BLaER1 treated with 17β-estradiol and CSF1 and Interleukin-3, amounts not matched to agents 10 nM and 100 nM (cell line): ENCODE measurements around the gene ECI1.

Source experiments
- H3K27ac ChIP-seq, 11 experiments: shearing (Covaris generic); formaldehyde crosslinking; 2 replicates each; pipeline ENCODE4 v1.8.1; 2022
- H3K27me3 ChIP-seq, 11 experiments: shearing (Covaris generic); formaldehyde crosslinking; 2 replicates each; pipeline ENCODE4 v1.8.1; 2022
- H3K36me3 ChIP-seq, 11 experiments: shearing (Covaris generic); formaldehyde crosslinking; 2 replicates each; pipeline ENCODE4 v1.8.1; 2022
- H3K4me1 ChIP-seq, 10 experiments: shearing (Covaris generic); formaldehyde crosslinking; 2 replicates each; pipeline ENCODE4 v1.8.1; 2022
- H3K4me2 ChIP-seq, 11 experiments: shearing (Covaris generic); formaldehyde crosslinking; 2 replicates each; pipeline ENCODE4 v1.8.1; 2022
- H3K4me3 ChIP-seq, 10 experiments: shearing (Covaris generic); formaldehyde crosslinking; 2 replicates each; pipeline ENCODE4 v1.8.1; 2022
- H3K9ac ChIP-seq, 11 experiments: shearing (Covaris generic); formaldehyde crosslinking; 2 replicates each; pipeline ENCODE4 v1.8.1; 2022
- H3K9me3 ChIP-seq, 11 experiments: shearing (Covaris generic); formaldehyde crosslinking; replicated peaks in 1 of 11; 2 replicates each; pipeline ENCODE4 v1.8.1; 2022
- H4K20me1 ChIP-seq, 11 experiments: shearing (Covaris generic); formaldehyde crosslinking; 2 replicates each; pipeline ENCODE4 v1.8.1; 2022
- Cebpa-rat ChIP-seq, 11 experiments: shearing (Covaris generic); IDR thresholded peaks; 2 replicates each; pipeline ENCODE4 v1.8.1; 2022

Gene ECI1

DNA sequence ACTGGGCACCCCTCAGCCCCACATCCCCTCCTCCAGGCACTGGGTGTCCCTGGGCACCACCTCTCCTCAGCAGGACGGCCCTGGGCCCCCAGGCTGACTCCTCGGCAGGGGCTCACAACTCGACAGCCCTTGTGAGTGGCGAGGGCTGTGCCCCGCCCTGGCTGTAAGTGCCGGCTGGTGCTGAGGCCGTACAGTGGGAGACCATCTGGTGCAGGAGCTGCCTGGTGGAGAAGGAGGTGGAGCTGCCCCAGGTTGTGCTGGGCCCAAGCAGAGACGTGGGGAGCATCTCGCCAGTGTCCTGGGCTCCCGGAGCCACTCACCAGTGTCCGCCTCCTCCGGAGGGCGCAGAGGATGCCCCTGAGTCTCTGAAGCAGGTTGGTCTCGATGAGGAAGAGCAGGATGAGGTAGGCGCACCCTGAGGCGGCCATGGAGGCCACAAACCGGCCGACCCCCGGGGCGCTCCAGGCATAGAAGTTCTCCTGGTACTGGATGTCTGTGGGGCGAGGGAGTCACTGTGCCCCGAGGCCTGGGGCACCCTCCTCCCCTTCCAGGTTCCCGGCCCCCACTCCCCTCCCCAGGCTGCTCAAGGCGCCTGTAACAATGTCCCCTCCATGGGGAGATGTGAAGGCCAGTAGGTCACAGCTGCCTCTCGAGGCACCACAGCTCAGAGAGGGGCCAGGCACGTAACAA is 31.6 kb upstream of the ECI1 start:
- H3K4me1 ChIP-seq, result peaks cover 0 to 1% (median under 1%) of the 10 kb centered on the region in 10 experiments; a peak in 5 of 20 replicates
- H3K27ac ChIP-seq, result no peak overlapping the region
- H3K27me3 ChIP-seq, result no peaks in the 10 kb centered on the region
- H3K36me3 ChIP-seq, result peaks cover 0 to 15% (median 0%) of the 10 kb centered on the region in 11 experiments; a peak in 5 of 22 replicates
- peaks cover 0 to 14% (median 0%) of the 10 kb centered on the region in 11 experiments; a peak in 2 of 22 replicates for H4K20me1 ChIP-seq
- no peak overlapping the region for H3K4me2 ChIP-seq
- no peak overlapping the region for H3K9ac ChIP-seq
- H3K9me3 ChIP-seq, result no peaks in the 10 kb centered on the region
- no peak overlapping the region for H3K4me3 ChIP-seq
- no peak for TF ChIP-seq Cebpa-rat (IDR thresholded peaks at IDR 0.05)

DNA sequence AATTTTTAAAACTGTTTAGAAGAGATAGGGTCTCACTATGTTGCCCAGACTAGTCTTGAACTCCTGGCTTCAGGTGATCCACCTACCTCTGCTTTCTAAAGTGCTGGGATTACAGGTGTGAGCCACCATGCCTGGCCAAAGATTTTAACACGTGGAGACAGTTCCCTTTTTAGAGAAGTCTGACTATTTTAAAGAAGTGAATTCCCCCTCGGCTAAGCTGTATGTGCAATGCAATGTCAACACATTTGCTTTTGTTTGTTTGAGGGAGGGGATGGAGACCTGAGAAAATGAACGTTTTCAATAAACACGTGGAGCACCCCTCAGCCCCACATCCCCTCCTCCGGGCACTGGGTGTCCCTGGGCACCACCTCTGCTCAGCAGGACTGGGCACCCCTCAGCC is 30.9 kb upstream of the ECI1 start:
- no peak for TF ChIP-seq Cebpa-rat (IDR thresholded peaks at IDR 0.05)
- Histone ChIP-seq H3K36me3 (peaks cover 0 to 15% (median 0%) of the 10 kb centered on the region in 11 experiments; a peak in 5 of 22 replicates), H3K9me3 (no peaks in the 10 kb centered on the region)

DNA sequence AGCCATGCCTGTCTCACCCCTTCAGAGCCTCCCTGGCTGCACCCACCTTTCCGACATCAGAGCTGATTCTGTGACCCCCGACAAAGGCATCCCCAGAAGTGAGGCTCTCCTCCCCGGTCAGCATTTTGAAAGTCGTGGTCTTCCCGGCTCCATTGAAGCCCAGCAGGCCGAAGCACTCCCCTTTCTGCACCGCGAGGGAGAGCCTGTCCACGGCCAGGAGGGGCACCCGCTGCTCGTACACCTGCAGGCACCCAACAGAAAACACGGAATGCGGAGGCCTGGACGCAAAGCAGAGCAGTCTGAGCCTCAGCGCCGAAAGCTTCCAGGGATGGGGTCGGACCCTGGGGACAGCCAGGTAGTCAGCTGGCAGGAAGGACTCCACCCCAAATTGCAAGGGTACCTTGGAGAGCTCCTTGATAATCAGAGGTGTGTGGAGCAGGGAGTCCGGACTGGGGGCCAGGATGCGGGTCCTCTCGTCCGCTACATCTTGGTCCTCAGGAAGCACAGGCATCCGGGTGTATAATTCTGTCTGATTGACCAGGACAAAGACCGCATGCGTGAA is 29.7 kb upstream of the ECI1 start:
- no peak overlapping the region for H3K27ac ChIP-seq
- no peaks in the 10 kb centered on the region for H3K9me3 ChIP-seq
- H4K20me1 ChIP-seq, result peaks cover 0 to 15% (median 0%) of the 10 kb centered on the region in 11 experiments; a peak in 1 of 22 replicates
- peaks cover 0 to 6% (median 4%) of the 10 kb centered on the region in 10 experiments; a peak in 14 of 20 replicates for H3K4me1 ChIP-seq
- H3K9ac ChIP-seq, result no peak overlapping the region
- H3K4me3 ChIP-seq, result no peak overlapping the region
- peaks cover 0 to 9% (median 0%) of the 10 kb centered on the region in 11 experiments; a peak in 4 of 22 replicates for H3K36me3 ChIP-seq
- no peak for TF ChIP-seq Cebpa-rat (IDR thresholded peaks at IDR 0.05)
- H3K4me2 ChIP-seq, result no peak overlapping the region
- H3K27me3 ChIP-seq, result no peaks in the 10 kb centered on the region

More for the DNA sequence above, 30.9 kb upstream of the ECI1 start:
- Histone ChIP-seq H3K4me3 (no peak overlapping the region), H3K4me2 (no peak overlapping the region), H3K4me1 (no peaks in the 10 kb centered on the region), H4K20me1 (peaks cover 0 to 15% (median 0%) of the 10 kb centered on the region in 11 experiments; a peak in 1 of 22 replicates), H3K27me3 (no peaks in the 10 kb centered on the region), H3K27ac (no peak overlapping the region), H3K9ac (no peak overlapping the region)

DNA sequence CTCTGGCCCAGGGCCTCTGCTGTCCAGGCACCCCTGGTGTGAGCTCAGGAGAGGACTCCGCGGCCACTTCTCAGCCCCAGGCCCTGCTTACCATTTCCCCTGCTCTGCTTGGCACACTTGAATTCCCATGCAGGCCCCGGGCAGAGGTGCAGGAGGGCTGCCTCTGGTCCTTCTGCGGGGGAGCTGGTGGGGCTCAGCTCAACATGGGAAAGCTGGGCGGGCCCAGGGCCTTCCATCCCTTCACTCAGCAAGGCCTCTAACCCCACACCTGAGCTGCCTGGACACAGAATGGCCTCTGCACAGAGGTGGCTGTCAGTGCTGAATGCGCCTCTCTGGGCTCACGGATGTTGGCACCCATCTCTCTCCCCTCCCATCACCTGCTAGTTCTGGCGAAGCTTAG is 29.1 kb upstream of the ECI1 start:
- H3K9me3 ChIP-seq, result no peaks in the 10 kb centered on the region
- H3K4me2 ChIP-seq, result no peak overlapping the region
- H3K4me1 ChIP-seq, result peaks cover 0 to 12% (median 10%) of the 10 kb centered on the region in 10 experiments; a peak in 14 of 20 replicates
- H3K27me3 ChIP-seq, result no peaks in the 10 kb centered on the region
- H3K36me3 ChIP-seq, result peaks cover 0 to 9% (median 0%) of the 10 kb centered on the region in 11 experiments; a peak in 4 of 22 replicates
- TF ChIP-seq Cebpa-rat (IDR thresholded peaks at IDR 0.05), result no peak
- H3K27ac ChIP-seq, result no peak overlapping the region
- no peak overlapping the region for H3K9ac ChIP-seq
- no peak overlapping the region for H3K4me3 ChIP-seq
- peaks cover 0 to 15% (median 0%) of the 10 kb centered on the region in 11 experiments; a peak in 1 of 22 replicates for H4K20me1 ChIP-seq

DNA sequence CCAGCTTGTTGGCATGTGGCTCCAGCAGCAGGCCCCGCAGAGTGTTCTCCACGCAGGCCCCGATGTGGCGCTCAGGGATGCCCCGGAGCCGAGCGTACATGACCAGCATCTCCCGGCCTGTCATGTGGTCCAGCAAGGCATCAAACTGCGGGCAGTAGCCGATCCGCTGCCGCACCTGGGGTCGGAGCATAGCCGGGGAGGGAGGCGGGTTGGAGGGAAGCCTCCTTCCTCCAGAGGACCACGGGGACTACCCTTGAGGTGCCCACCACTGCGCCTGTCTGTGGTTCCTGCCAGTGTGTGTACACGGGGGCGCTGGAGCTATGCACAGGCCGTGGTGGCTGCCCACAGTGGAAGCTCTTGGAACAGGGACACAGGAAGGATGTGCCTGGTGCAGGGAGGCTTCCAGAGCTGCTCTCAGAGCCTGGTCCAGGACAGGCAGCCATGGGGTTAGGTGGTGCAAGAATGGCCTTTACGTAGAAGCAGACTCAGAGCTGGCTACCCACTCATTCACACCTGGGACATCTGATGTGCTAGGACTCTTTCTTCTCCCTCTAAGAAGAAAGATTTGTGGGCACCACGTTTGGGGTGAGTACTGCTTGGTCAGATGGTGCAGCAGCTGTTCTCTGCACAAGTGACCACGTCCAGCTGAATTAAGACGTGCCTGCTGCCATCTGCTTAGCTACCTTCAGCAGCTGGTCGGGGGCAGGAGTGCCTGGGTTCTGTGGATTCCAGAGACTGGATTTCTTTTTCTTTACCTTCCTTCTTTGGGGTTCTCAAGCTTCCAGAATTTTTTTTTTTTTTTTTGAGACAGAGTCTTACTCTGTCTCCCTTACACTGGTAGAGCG is 27.8 kb upstream of the ECI1 start:
- Histone ChIP-seq H3K4me3 (no peak overlapping the region), H3K4me2 (no peak overlapping the region), H3K27ac (no peak overlapping the region), H3K9me3 (no peaks in the 10 kb centered on the region), H3K9ac (no peak overlapping the region), H3K4me1 (peaks cover 0 to 14% (median 11%) of the 10 kb centered on the region in 10 experiments; a peak in 14 of 20 replicates), H3K36me3 (no peaks in the 10 kb centered on the region; a peak in 2 of 22 replicates), H4K20me1 (peaks cover 0 to 15% (median 0%) of the 10 kb centered on the region in 11 experiments; a peak in 2 of 22 replicates), H3K27me3 (no peaks in the 10 kb centered on the region)
- TF ChIP-seq Cebpa-rat (IDR thresholded peaks at IDR 0.05), result no peak

DNA sequence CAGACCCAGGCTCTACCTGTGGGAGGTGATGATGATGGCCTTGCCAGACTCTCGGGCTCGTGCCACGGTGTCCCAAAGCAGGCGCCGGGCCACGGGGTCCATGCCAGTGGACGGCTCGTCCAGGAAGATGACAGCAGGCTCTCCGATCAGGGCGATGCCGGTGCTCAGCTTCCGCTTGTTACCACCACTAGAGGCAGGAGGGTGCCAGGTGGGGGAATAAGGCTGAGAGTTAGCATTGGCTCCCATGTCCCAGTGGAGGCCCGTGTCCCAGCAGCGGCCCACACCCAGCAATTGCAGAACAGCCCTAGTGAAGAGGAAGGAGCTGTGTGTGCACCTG is 26.9 kb upstream of the ECI1 start:
- Histone ChIP-seq H3K4me1 (peaks cover 0 to 14% (median 11%) of the 10 kb centered on the region in 10 experiments; a peak in 15 of 20 replicates), H3K9ac (no peak overlapping the region), H3K4me3 (no peak overlapping the region), H4K20me1 (peaks cover 0 to 24% (median 0%) of the 10 kb centered on the region in 11 experiments; a peak in 3 of 22 replicates), H3K9me3 (no peaks in the 10 kb centered on the region), H3K36me3 (peaks cover 0 to 6% (median 0%) of the 10 kb centered on the region in 11 experiments; a peak in 2 of 22 replicates), H3K27ac (no peak overlapping the region), H3K27me3 (no peaks in the 10 kb centered on the region), H3K4me2 (no peak overlapping the region)
- TF ChIP-seq Cebpa-rat (IDR thresholded peaks at IDR 0.05), result no peak

DNA sequence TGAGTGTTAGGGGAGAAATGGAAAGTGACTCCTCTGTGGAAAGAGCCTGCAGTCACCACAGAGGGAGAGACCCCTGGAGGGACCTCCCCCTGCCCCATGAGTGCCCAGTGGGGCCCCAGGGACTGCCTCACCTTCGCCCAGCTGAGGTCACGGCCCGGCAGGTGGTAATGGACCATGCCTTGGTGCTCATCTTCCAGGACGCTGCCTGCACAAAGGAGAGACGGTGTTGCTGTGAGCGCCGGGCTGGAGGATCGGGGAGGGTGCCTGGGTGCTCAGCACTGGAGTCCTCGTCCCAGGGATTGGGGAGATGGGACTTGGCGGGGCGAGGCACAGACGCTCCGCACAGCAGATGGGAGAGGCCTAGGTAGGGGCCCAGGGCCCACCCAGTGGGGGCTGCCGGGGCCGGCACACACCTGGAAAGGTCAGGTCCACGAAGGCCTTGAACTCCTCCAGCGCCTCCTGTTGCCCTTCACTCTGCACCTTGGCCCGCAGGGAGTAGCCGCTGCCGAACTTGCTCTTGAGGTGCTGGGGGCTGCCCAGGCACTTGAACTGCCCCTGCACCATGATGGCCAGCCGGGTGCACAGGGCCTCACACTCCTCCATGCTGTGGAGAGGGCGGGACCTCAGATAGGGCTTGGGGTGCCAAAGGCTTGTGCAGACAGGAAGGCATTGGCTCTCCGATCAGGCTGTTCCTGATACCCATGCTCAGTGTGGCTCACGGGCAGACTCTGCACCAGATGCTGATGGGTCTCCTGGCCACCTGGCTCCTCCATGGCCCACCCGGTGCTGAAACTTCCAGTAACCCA is 26.3 kb upstream of the ECI1 start:
- peaks cover 6 to 16% (median 12%) of the 10 kb centered on the region in 10 experiments; a peak in 18 of 20 replicates for H3K4me1 ChIP-seq
- no peak for TF ChIP-seq Cebpa-rat (IDR thresholded peaks at IDR 0.05)
- H3K4me3 ChIP-seq, result no peak overlapping the region
- H3K36me3 ChIP-seq, result peaks cover 0 to 8% (median 0%) of the 10 kb centered on the region in 11 experiments; a peak in 2 of 22 replicates
- no peaks in the 10 kb centered on the region for H3K27me3 ChIP-seq
- H3K27ac ChIP-seq, result no peak overlapping the region
- no peak overlapping the region for H3K9ac ChIP-seq
- no peaks in the 10 kb centered on the region for H3K9me3 ChIP-seq
- no peak overlapping the region for H3K4me2 ChIP-seq
- H4K20me1 ChIP-seq, result peaks cover 0 to 24% (median 0%) of the 10 kb centered on the region in 11 experiments; a peak in 4 of 22 replicates
